ENCODE measurements around the gene PLIN1. TPM values are rescaled to one million over a fixed set of nuclear protein-coding genes. Genes with fewer than 3 reads are reported as not detected.

PLIN1 gene
- total and polyA plus RNA-seq, 9 of the 15 experiments (the other 6 are each of a cell fraction or from before 2014, with no cell fraction given): not detected

DNA sequence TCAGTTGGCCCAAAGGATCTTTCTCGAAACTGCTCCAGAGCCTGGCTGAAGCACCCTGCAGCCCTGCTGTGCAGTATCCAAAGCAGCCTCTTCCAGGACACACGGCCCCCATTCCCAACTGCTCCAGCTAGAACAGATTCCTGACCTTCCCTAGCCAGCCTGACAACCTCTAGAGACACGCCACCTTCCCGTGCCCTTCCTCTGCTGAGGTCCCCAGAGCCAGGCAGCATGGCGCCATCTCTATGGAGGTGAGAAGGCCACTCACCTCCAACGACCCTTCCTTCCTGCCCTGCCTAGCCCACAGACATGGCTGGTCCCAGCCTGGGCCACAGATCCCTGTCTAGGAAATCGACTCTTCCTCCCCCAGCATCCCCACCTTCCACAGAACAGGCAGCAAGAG is 27.0 kb downstream of the PLIN1 start (continued):
- TF ChIP-seq CREB5 (CRISPR knock-in tag; IDR thresholded peaks at IDR 0.05): no peak
- no peak for TF ChIP-seq ZEB2 (IDR thresholded peaks at IDR 0.05)

DNA sequence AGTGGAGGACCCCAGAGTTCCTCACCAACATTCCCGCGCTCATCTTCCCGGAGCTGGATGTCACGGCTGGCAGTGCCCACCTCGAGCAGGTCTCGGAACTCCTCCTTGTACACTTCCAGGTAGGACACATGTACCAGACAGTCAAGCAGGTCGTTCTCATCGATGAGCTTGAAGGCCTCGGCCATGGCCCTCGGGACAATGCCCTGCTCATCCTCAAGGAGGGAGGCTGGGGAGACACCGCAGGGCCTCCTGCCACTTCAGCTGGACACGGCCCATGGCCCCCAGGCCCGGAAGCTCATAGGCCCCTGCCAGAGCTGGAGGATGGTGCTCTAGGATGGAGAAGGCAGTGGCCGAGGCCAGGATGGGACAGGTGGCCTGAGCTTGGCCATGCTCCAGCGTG is 29.5 kb downstream of the PLIN1 start:
- no peak for TF ChIP-seq GMEB1 (CRISPR knock-in tag; IDR thresholded peaks at IDR 0.05)
- no peak for TF ChIP-seq ELK1 (CRISPR knock-in tag; IDR thresholded peaks at IDR 0.05)
- no peak for TF ChIP-seq NONO (IDR thresholded peaks at IDR 0.05; ENCODE audit: low read depth in 2 of 2, low read length in 1 of 2)
- ChIA-PET CTCF (ENCODE audit: low intra/inter-chr PET ratio) (no interaction called here), POLR2A (interaction anchor here (0.6 kb wide), 1 partner anchor 98 kb away, joined by 3 read pairs; no protein-coding TSS in a partner anchor)
- ATAC-seq: no peak
- no peaks in the 10 kb centered on the region for H4K20me1 ChIP-seq (replicated peaks; ENCODE audit: control insufficient read depth, insufficient read depth, low read length)
- H2AFZ ChIP-seq (ENCODE audit: low read depth, low read length): no peak overlapping the region
- no peaks in the 10 kb centered on the region for H3K79me2 ChIP-seq (ENCODE audit: control insufficient read depth, insufficient read depth, low read length)
- BruUV-seq (replicated peaks): no TSS peak
- no peaks in the 10 kb centered on the region for H3K36me3 ChIP-seq (ENCODE audit: control insufficient read depth, insufficient read depth, low read length)
- in situ Hi-C loops (cut with MboI): no loop called here
- no peaks in the 10 kb centered on the region for H3K9me1 ChIP-seq (ENCODE audit: control insufficient read depth, insufficient read depth, low read length)
- intact Hi-C loops (cut with micrococcal nuclease): no loop called here
- H3K27me3 ChIP-seq (ENCODE audit: control insufficient read depth in 2 of 2, insufficient read depth in 2 of 2, low read length in 2 of 2): peaks cover 3 to 19% of the 10 kb centered on the region in 2 experiments; a peak in 2 of 5 replicates
- DNase-seq (ENCODE audit: extremely low read depth in 1 of 4, low spot score in 3 of 4): no peak
- H3K27ac ChIP-seq (ENCODE audit: extremely low read depth, low read depth, low read length): no peak overlapping the region
- no peak overlapping the region for H3K9ac ChIP-seq (ENCODE audit: insufficient read depth in 1 of 2, low read depth in 2 of 2, low read length in 2 of 2)
- no peak overlapping the region for H3K4me2 ChIP-seq (ENCODE audit: insufficient read depth, low read length)
- no peaks in the 10 kb centered on the region for H3K9me3 ChIP-seq (replicated peaks; ENCODE audit: control insufficient read depth, insufficient read depth, low read depth, low read length)
- peaks cover 0 to 25% of the 10 kb centered on the region in 2 experiments; a peak in 2 of 5 replicates for H3K4me1 ChIP-seq (replicated peaks in 1 of 2; ENCODE audit: control insufficient read depth in 2 of 2, insufficient read depth in 2 of 2, low read length in 2 of 2)
- 17% methylated on average over 15 of the region's 15 CpGs for WGBS (ENCODE audit: insufficient coverage, low coverage, missing lambda C conversion rate)
- H3K4me3 ChIP-seq: no peak overlapping the region
- FAIRE-seq: no peak
